HG02759 (cell line): Measurements from ENCODE around the gene SSU72.
"Not testable (repeated sequence)": the region's sequence is repeated elsewhere in the genome, so short reads cannot be mapped to it uniquely, and the experiment has no call there.

Experiments used
- ATAC-seq: cut with Tn5 transposase; IDR thresholded peaks from one replicate; pipeline ENCODE4 v1.9.1; 2021; ENCODE audit warnings: mild to moderate bottlenecking, moderate library complexity; ENCODE audit not compliant: unreplicated experiment

The SSU72 gene

GRCh38 chr1:1510912-1511532 is 63.6 kb downstream of the SSU72 start:
- no peak for ATAC-seq

- not testable (repeated sequence) for ATAC-seq
These were observed 65.2 kb downstream of the SSU72 start for GRCh38 chr1:1509465-1509850.

DNA sequence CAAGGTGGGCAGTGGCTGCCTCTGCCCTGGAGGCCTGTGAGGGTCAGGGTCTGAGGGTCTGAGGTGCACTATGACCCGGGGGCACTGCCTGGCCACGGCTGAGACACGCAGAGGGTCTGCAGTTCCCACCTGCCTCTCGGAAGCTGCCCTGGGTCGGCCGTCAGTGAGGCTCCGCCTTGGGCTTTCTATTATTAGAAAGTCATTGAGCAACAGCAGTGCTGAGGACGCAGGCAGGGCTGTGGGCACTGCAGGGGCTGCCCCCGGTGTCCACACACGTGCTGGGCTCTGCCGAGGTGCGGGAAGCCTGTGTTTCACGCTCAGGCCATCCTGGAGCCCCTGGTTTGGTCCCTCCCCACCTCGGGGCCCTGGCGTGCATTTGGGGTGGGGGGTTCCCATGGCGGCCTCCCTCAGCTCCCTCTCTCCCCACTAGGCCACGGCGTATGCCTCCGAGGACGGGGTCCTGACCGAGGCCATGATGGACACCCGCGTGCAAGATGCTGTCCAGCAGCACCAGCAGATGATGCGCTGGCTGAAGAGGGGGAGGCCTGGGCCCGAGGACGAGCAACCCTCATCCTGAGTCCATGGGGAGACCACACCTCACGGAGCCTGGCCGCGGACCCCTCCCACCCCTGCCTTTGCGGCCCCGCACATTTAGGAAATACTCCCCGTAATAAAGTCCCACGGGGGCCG is 65.7 kb downstream of the SSU72 start:
- ATAC-seq = not testable (repeated sequence)

DNA sequence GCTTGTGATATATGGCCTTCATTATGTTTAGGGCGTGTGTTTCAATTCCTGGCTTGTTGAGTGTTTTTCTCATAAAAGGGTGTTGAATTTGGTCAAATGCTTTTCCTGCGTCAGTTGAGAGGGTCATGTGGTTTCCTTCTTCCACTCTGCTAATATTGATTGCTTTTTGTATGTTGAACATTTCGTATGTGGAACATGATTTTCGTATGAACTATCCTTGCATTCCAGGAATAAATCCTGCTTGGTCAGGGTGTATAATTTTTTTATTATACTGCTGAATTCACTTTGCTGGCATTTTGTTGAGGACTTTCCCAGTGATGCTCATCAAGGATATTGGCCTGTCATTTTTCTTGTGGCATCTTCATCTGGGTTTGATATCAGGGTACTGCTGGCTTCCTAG is 67.4 kb downstream of the SSU72 start:
- no peak for ATAC-seq

GRCh38 chr1:1505801-1506200 is 68.9 kb downstream of the SSU72 start:
- not testable (repeated sequence) for ATAC-seq

GRCh38 chr1:1505366-1505798 is 69.3 kb downstream of the SSU72 start:
- ATAC-seq = not testable (repeated sequence)

GRCh38 chr1:1504777-1505365 is 69.8 kb downstream of the SSU72 start:
- not testable (repeated sequence) for ATAC-seq

GRCh38 chr1:1495461-1495975 is 79.1 kb downstream of the SSU72 start:
- ATAC-seq = not testable (repeated sequence)

DNA sequence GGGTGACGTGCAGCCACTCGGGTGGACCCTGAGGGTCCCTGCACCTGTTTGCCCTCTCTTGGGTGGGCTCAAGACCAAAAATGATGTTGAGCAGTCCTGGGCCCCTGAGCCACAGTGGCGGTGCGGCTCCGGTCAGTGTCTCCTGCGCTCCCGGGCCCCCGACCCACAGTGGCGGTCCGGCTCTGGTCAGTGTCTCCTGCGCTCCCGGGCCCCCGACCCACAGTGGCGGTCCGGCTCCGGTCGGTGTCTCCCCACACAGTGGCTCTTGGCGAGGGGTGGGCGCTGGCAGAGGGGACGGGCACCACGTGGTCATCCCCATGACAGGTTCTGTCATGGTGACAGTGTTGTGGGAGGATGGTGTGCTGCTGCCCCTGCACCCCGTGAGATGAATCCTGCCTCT is 80.4 kb downstream of the SSU72 start:
- ATAC-seq = not testable (repeated sequence)
